Omental fat pad (tissue), 4 donors: ENCODE data around the gene XCL2. TPM values are rescaled to one million over a fixed set of nuclear protein-coding genes. Genes with fewer than 3 reads are reported as not detected.

Source experiments
- ATAC-seq: fragments of 150-250 bp; one replicate; pipeline ENCODE4 v1.9.1; 2016; ENCODE audit warnings: mild to moderate bottlenecking, moderate library complexity; ENCODE audit not compliant: low FRiP score
- DNase-seq: peaks from one replicate; pipeline ENCODE4 v3.0.0-alpha.2; 2019; ENCODE audit warnings: low spot score
- total RNA-seq, 4 donors: library from RNA; depleted of rRNA; stranded (reverse); fragments of >200 nt; gene quantifications; one replicate each; pipeline ENCODE4 v1.1.0, GENCODE V29; 2016
- TF ChIP-seq, protein P1 (sequence below), 3 donors: fragments of 450-650 bp; IDR thresholded peaks; one replicate each; pipeline ENCODE4 v1.5.1; 2016 to 2017; ENCODE audit warnings: antibody characterized with exemption in 3 of 3, mild to moderate bottlenecking in 3 of 3, moderate library complexity in 2 of 3

Gene XCL2
- total RNA-seq, 4 donors from 2014 or later: 1.6 TPM; not detected in 3

DNA sequence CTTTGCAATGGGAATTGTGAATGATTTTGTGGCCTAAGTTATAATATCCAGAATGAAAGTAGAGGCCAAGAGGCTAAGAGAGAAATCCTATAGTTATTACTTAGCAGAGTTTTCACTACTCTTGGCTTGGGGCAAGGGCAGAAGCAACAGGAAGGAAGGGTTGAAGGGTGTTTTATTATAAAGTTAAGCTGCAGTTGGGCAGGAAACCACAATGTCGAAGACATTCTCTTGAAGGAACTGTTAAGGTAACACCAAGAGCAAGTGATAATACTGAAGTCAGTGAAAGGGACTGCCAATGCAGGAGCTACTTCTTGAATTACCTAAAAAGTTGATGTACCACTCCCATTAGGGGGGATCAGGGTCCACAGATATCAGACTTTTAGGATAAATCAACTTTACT lies 8.3 kb downstream of the XCL2 start:
- ATAC-seq: no peak
- TF ChIP-seq, protein P1, sequence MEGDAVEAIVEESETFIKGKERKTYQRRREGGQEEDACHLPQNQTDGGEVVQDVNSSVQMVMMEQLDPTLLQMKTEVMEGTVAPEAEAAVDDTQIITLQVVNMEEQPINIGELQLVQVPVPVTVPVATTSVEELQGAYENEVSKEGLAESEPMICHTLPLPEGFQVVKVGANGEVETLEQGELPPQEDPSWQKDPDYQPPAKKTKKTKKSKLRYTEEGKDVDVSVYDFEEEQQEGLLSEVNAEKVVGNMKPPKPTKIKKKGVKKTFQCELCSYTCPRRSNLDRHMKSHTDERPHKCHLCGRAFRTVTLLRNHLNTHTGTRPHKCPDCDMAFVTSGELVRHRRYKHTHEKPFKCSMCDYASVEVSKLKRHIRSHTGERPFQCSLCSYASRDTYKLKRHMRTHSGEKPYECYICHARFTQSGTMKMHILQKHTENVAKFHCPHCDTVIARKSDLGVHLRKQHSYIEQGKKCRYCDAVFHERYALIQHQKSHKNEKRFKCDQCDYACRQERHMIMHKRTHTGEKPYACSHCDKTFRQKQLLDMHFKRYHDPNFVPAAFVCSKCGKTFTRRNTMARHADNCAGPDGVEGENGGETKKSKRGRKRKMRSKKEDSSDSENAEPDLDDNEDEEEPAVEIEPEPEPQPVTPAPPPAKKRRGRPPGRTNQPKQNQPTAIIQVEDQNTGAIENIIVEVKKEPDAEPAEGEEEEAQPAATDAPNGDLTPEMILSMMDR (IDR thresholded peaks at IDR 0.05): no peak
- DNase-seq: no peak

DNA sequence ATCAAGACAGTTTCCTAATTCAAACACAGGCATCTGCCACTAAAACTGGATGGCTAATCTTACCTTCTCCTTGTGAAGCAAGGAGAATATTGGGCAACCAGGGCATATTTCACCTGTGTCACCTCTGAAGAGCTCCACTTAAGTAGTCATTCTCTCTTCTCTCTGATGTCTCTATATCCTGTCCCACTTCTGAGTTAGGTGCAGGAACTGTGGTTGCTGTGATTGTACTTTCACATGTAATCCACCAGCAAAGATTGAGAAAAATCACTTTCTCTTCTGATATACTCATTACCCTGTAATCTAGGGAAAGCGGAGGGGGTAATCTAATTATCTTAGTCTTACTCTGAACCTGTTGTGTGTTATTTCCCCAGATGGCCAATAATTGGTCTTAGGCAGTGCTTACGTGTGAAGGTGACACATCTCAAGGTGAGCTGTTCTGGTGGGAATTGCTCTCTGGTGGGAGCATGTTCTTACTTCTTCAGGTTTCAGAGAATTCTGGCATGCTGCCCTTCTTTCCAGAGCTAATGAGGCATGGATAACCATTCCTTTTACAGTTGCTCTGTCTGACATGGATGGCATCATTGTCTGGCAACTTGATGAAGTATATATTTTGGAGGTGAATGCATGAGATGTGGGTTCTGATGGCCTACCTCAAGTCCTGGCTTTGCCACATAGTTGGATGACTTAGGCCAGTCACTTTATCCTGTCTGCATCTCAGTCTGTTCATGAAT lies 12.0 kb downstream of the XCL2 start:
- DNase-seq (no peak), ATAC-seq (no peak)
- TF ChIP-seq, protein P1 (IDR thresholded peaks at IDR 0.05): no peak

DNA sequence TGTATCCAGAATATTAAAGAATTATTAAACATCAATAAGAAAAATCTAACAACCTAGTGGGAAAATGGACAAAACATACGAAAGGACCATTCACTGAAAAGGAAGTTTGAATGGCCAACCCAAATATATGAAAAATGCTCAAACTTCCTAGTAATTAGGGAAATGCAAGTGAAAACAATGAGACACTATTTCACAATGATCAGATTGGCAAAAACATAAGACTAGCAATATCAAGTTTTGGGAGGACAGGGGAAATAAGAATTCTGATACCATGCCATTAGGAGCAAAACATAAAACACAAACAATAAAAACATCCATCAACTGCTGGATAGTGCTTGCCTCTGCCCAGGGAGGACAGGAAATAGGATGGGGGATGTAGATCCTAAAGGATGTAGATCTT lies 14.3 kb downstream of the XCL2 start:
- DNase-seq (no peak), ATAC-seq (no peak)
- TF ChIP-seq, protein P1 (IDR thresholded peaks at IDR 0.05): no peak

DNA sequence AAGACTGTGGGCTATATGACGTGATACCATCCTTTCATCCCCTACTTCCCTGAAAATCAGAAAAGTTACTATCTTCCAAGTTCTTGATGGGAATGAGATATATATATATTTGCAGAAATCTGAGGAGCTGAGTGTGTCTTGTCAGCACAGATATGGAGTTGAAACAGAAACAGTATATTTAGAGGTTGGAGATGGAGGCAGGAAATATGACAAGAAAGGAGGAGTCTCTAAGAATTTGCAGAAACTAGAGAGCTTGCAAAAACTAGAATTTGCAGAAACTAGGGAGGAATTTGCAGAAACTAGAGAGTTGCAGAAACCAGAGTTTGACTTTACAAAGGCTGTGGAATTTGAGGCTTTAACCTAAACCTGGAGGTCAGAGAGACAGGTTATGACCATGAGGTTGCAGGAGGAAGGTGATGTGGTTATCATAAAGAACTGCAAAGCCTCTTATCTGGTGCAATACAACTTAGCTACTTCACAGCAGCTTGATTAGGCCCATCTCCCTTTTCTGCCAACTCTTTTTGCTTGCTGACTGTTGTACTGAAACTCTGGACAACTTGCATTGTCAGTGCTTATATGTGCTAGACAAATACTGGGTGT lies 22.3 kb downstream of the XCL2 start:
- TF ChIP-seq, protein P1 (IDR thresholded peaks at IDR 0.05): no peak
- ATAC-seq: no peak
- DNase-seq: no peak

DNA sequence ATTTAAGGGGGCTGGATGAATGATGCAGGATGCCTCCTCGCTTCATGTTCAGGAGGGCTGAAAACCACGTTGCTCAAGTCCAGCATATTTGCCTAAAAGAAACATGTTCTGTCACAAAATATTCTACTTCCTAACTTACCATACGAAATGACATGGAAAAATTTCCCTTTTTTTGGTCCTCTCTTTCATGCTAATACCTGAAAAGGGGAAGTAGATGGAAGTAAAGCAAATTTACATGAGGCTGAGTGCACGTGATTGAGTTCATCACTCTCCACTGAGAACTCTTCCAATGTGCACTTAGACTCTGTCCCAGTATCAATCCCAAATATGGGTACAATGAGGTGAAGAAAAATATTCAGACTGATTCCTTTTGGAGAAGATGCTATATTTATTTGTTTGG lies 23.0 kb downstream of the XCL2 start:
- ATAC-seq (no peak), DNase-seq (no peak)
- TF ChIP-seq, protein P1 (IDR thresholded peaks at IDR 0.05): no peak

DNA sequence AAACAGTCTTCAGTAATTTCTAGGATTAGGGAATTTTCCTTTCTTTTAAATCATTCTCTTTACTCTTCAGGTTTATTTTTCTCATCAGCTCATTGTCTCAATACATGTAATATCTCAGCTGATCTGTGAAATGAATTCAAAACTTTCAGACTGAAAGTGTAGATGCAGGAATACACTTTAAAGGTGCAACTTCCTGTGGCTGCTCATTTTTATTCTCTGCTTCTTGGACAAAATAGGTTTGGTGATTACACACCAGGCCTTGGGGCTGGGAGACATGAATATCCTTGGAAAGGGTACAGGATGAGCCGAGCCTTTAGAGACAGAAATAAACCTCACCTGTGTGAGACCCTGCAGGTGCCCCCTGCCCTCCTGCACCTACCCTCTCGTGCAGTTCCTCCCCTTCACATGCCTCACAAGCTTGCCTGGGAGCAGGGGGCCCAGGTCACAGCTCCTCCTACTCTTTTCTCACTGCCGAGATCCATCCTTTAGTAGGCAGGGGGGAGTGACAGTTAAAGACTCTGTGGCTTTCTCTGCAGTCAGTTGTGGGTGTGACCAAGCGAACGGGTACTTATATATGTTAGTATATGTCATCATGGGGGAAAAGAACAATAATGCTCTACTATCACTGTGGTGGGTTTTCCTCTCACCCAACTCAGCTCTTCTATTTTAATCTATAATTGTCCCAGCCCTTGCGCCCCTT lies 23.6 kb downstream of the XCL2 start:
- DNase-seq (no peak), ATAC-seq (no peak)
- TF ChIP-seq, protein P1 (IDR thresholded peaks at IDR 0.05): no peak
